HL-60 (cell line): ENCODE results near the gene NRP1.

Source experiments
- DNase-seq, 2 experiments: peaks; one replicate each; pipeline ENCODE4 v3.0.0-alpha.2; 2010 to 2020; ENCODE audit warnings: low read depth in 1 of 2, low spot score in 1 of 2
- H3K27ac ChIP-seq: fragments of 250-450 bp; sonication (Bioruptor Pico); replicated peaks from 2 replicates; pipeline ENCODE4 v1.5.1; 2020; ENCODE audit warnings: mild to moderate bottlenecking, moderate library complexity
- H3K27me3 ChIP-seq: fragments of 250-450 bp; sonication (Bioruptor Pico); 2 replicates; pipeline ENCODE4 v1.5.1; 2021; ENCODE audit warnings: mild to moderate bottlenecking, moderate library complexity; ENCODE audit not compliant: insufficient read depth, poor library complexity, severe bottlenecking
- H3K4me3 ChIP-seq: replicated peaks from 2 replicates; pipeline ENCODE4 v1.5.1; 2011; ENCODE audit warnings: mild to moderate bottlenecking, control low read depth, low read length; ENCODE audit not compliant: insufficient read depth
- GABPA ChIP-seq: IDR thresholded peaks from 2 replicates; pipeline ENCODE4 v1.6.1; 2012; ENCODE audit warnings: low read depth
- POLR2AphosphoS5 ChIP-seq: IDR thresholded peaks from 2 replicates; pipeline ENCODE4 v1.6.1; 2012; ENCODE audit warnings: low read depth
- SPI1 ChIP-seq: IDR thresholded peaks from 2 replicates; pipeline ENCODE4 v1.6.1; 2012; ENCODE audit warnings: low read depth, mild to moderate bottlenecking, borderline replicate concordance
- TF ChIP-seq, protein P1 (sequence below): IDR thresholded peaks from 2 replicates; pipeline ENCODE4 v1.6.1; 2012; ENCODE audit warnings: low read depth; ENCODE audit not compliant: insufficient replicate concordance
- TF ChIP-seq, protein P2 (sequence below): IDR thresholded peaks from one replicate; pipeline ENCODE4 v1.5.1; 2011; ENCODE audit warnings: low read length, control low read depth, inconsistent platforms; ENCODE audit not compliant: insufficient read depth

The NRP1 gene

DNA sequence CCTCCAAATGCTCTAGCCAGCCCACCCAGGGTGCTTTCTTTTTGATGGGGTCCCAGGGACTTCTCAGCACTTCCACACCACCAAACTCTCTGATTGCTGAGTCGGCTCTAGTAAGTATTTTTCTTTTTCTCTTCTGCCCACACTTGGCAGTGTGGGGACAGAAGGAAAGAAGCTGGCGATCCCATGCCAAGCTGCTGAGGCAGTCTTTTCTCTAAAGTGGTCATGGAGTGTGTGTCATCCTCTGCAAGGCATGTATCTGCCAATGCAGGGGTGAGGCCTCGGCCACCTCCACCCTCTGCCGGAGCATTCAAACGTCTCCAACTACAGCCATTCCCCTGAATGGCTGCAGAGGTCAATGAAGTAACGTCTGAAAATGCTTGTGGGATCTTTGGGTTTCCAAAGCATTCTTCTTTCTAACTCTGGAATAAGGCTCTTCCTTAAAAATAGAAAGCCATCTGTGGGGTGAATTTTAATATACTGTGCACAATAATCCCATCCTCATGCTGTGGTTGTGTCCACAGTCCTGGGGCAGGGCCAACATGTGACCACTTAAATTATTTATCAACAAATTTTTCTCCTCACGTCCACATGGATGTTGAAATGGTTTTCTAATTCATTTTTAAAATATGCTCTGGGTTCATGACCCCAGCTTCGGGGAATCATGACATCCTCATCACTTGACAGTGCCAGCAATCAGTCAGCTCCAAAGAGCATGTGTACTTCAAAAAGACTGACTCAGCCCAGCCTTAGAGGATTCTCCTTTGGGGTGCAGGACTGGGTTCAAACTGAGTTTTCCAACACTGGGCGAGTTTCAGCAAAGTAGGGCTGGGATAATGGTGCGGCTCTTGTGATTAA lies 205.1 kb downstream of the NRP1 start:
- DNase-seq, result no peak
- Histone ChIP-seq H3K27ac (no peak overlapping the region), H3K4me3 (no peak overlapping the region)

DNA sequence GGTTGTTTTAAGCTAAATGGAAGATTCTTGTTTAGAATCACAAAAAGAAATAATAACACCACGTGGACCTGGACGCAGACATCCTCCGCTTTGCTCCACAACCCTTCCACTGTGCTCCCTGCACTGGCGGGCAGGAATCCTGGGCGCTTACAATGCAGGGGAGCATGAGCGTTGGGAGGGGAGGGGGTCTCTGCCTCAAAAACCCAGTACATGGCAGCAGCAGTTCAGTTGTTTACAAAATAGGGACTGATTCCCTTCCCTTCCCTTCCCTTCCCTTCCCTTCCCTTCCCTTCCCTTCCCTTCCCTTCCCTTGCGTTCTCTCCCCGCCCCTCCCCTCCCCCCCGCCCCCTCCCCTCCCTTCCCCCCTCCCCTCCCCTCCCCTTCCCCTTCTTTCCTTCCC lies 206.8 kb downstream of the NRP1 start:
- TF ChIP-seq, protein P1, sequence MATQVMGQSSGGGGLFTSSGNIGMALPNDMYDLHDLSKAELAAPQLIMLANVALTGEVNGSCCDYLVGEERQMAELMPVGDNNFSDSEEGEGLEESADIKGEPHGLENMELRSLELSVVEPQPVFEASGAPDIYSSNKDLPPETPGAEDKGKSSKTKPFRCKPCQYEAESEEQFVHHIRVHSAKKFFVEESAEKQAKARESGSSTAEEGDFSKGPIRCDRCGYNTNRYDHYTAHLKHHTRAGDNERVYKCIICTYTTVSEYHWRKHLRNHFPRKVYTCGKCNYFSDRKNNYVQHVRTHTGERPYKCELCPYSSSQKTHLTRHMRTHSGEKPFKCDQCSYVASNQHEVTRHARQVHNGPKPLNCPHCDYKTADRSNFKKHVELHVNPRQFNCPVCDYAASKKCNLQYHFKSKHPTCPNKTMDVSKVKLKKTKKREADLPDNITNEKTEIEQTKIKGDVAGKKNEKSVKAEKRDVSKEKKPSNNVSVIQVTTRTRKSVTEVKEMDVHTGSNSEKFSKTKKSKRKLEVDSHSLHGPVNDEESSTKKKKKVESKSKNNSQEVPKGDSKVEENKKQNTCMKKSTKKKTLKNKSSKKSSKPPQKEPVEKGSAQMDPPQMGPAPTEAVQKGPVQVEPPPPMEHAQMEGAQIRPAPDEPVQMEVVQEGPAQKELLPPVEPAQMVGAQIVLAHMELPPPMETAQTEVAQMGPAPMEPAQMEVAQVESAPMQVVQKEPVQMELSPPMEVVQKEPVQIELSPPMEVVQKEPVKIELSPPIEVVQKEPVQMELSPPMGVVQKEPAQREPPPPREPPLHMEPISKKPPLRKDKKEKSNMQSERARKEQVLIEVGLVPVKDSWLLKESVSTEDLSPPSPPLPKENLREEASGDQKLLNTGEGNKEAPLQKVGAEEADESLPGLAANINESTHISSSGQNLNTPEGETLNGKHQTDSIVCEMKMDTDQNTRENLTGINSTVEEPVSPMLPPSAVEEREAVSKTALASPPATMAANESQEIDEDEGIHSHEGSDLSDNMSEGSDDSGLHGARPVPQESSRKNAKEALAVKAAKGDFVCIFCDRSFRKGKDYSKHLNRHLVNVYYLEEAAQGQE, result no peak
- TF ChIP-seq, protein P2, sequence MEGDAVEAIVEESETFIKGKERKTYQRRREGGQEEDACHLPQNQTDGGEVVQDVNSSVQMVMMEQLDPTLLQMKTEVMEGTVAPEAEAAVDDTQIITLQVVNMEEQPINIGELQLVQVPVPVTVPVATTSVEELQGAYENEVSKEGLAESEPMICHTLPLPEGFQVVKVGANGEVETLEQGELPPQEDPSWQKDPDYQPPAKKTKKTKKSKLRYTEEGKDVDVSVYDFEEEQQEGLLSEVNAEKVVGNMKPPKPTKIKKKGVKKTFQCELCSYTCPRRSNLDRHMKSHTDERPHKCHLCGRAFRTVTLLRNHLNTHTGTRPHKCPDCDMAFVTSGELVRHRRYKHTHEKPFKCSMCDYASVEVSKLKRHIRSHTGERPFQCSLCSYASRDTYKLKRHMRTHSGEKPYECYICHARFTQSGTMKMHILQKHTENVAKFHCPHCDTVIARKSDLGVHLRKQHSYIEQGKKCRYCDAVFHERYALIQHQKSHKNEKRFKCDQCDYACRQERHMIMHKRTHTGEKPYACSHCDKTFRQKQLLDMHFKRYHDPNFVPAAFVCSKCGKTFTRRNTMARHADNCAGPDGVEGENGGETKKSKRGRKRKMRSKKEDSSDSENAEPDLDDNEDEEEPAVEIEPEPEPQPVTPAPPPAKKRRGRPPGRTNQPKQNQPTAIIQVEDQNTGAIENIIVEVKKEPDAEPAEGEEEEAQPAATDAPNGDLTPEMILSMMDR, result no peak
- TF ChIP-seq GABPA, result no peak
- no peak for TF ChIP-seq POLR2AphosphoS5
- no peak overlapping the region for H3K27ac ChIP-seq
- H3K4me3 ChIP-seq, result no peak overlapping the region
- DNase-seq, result no peak
- H3K27me3 ChIP-seq, result no peaks in the 10 kb centered on the region

More for the DNA sequence above, 205.1 kb downstream of the NRP1 start:
- TF ChIP-seq, protein P1, result no peak
- TF ChIP-seq, protein P2, result no peak
- no peak for TF ChIP-seq GABPA
- TF ChIP-seq POLR2AphosphoS5, result no peak
- no peak for TF ChIP-seq SPI1
- H3K27me3 ChIP-seq, result no peaks in the 10 kb centered on the region
